BLaER1 treated with 17β-estradiol and CSF1 and Interleukin-3, amounts not matched to agents 10 nM and 100 nM (cell line): Measurements from ENCODE around the gene MAPKAPK5.

ENCODE experiments used
- H3K27ac ChIP-seq, 11 experiments: shearing (Covaris generic); formaldehyde crosslinking; 2 replicates each; pipeline ENCODE4 v1.8.1; 2022
- H3K27me3 ChIP-seq, 11 experiments: shearing (Covaris generic); formaldehyde crosslinking; 2 replicates each; pipeline ENCODE4 v1.8.1; 2022
- H3K36me3 ChIP-seq, 11 experiments: shearing (Covaris generic); formaldehyde crosslinking; 2 replicates each; pipeline ENCODE4 v1.8.1; 2022
- H3K4me1 ChIP-seq, 10 experiments: shearing (Covaris generic); formaldehyde crosslinking; 2 replicates each; pipeline ENCODE4 v1.8.1; 2022
- H3K4me2 ChIP-seq, 11 experiments: shearing (Covaris generic); formaldehyde crosslinking; 2 replicates each; pipeline ENCODE4 v1.8.1; 2022
- H3K4me3 ChIP-seq, 10 experiments: shearing (Covaris generic); formaldehyde crosslinking; 2 replicates each; pipeline ENCODE4 v1.8.1; 2022
- H3K9ac ChIP-seq, 11 experiments: shearing (Covaris generic); formaldehyde crosslinking; 2 replicates each; pipeline ENCODE4 v1.8.1; 2022
- H3K9me3 ChIP-seq, 11 experiments: shearing (Covaris generic); formaldehyde crosslinking; replicated peaks in 1 of 11; 2 replicates each; pipeline ENCODE4 v1.8.1; 2022
- H4K20me1 ChIP-seq, 11 experiments: shearing (Covaris generic); formaldehyde crosslinking; 2 replicates each; pipeline ENCODE4 v1.8.1; 2022
- Cebpa-rat ChIP-seq, 11 experiments: shearing (Covaris generic); IDR thresholded peaks; 2 replicates each; pipeline ENCODE4 v1.8.1; 2022

The MAPKAPK5 gene, protein sequence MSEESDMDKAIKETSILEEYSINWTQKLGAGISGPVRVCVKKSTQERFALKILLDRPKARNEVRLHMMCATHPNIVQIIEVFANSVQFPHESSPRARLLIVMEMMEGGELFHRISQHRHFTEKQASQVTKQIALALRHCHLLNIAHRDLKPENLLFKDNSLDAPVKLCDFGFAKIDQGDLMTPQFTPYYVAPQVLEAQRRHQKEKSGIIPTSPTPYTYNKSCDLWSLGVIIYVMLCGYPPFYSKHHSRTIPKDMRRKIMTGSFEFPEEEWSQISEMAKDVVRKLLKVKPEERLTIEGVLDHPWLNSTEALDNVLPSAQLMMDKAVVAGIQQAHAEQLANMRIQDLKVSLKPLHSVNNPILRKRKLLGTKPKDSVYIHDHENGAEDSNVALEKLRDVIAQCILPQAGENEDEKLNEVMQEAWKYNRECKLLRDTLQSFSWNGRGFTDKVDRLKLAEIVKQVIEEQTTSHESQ

DNA sequence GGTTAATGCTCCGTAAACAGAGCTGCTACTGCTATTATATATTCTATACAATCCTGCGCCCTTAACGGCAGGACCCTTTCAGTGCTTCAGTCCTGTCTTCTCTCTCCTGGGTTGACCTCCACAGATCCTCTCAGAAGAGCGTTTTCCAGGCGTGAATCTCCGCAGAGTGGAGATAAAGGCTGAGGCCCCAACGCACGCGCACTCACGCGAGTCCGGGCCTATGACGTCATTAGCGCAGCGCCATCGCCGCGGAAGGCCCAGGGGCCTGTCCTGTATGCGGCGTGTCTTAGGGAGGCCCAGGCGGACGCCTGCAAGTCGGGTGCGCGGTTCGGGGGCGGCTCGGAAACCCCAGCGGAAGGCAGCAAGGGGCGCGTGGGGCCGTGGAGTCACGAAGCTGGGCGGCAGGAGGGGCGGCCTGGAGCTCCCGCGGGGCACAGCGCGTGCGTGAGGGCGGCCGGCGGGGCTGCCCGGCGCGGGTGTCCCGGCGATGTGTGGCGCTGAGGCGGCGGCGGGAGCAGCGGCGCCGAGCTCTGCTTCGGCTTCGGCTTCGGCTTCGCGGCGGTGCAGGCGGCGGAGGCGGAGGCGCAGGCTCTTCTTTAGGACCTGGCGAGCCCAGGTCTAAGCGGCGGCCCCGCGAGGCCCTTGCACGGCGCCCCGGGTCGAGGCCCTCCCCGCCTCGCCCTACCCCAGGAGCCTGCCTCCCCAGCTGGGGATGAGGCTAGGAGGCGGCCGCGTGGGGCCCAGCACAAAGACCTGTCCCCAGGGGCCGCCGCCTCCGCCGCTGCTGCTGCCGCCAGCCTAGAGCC, at the start of gene MAPKAPK5:
TSS of gene MAPKAPK5 (plus strand) at position 479 of the 806 bp plus-strand sequence. CDS start 506 bp downstream, outside the sequence.
- Histone ChIP-seq H3K27ac (peak within 1 kb of the TSS; percentile 95 to 100 (median 98)), H3K4me1 (peaks cover 29 to 47% (median 38%) of the 10 kb centered on the region in 10 experiments), H4K20me1 (peaks cover 0 to 72% (median 39%) of the 10 kb centered on the region in 11 experiments; a peak in 18 of 22 replicates), H3K4me3 (peak within 1 kb of the TSS; percentile 91 to 100 (median 95)), H3K36me3 (peaks cover 25 to 58% (median 52%) of the 10 kb centered on the region in 11 experiments), H3K27me3 (no peaks in the 10 kb centered on the region), H3K9me3 (peaks cover 0 to 3% (median 0%) of the 10 kb centered on the region in 11 experiments; a peak in 1 of 22 replicates), H3K4me2 (peak within 1 kb of the TSS; percentile 93 to 99 (median 97)), H3K9ac (peak within 1 kb of the TSS; percentile 96 to 100 (median 99))
- no peak for TF ChIP-seq Cebpa-rat (IDR thresholded peaks at IDR 0.05)

DNA sequence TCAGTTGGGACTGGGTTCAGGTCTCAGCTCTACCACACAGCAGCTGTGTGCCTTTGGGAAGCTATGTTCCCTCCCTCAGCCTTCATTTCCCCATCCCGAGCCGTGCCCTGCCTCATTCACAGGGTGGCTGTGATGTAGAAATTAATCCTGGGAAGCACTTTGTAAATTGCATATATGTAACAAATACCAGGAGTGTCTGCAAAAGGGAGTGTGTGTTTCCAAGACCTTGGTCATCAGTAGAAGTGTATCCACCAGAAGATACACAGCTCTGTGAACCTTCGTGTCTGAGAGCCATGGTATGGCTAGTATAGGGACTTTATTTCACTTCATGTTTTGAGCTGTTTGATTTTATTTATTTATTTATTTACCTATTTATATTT, 49.2 kb upstream of the MAPKAPK5 start:
- Histone ChIP-seq H3K27ac (no peak overlapping the region), H4K20me1 (peaks cover 0 to 24% (median 0%) of the 10 kb centered on the region in 11 experiments; a peak in 2 of 22 replicates), H3K9me3 (no peaks in the 10 kb centered on the region), H3K4me2 (no peak overlapping the region), H3K4me1 (peaks cover 0 to 6% (median 0%) of the 10 kb centered on the region in 10 experiments; a peak in 4 of 20 replicates), H3K36me3 (peaks cover 0 to 88% (median 0%) of the 10 kb centered on the region in 11 experiments; a peak in 14 of 22 replicates), H3K27me3 (no peaks in the 10 kb centered on the region), H3K4me3 (no peak overlapping the region), H3K9ac (no peak overlapping the region)
- TF ChIP-seq Cebpa-rat (IDR thresholded peaks at IDR 0.05), result no peak

DNA sequence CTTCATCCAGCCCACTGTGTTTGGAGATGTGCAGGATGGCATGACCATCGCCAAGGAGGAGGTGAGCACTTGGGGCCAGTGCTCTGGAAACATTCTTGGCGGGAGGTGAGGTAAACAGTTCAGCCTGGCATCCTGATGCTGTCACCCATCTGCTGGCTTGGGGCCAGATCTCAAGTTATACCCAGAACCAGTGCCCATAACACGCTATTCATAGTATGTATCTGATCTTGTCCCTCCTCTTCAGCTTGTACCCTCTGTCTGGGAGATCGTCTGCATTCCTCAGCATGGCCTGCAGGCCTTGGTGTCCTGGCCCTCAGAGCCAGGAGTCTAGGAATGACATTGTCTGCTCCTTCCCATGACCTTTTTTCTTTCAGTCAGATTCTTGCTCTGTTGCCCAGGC, 43.8 kb upstream of the MAPKAPK5 start:
- TF ChIP-seq Cebpa-rat (IDR thresholded peaks at IDR 0.05), result no peak
- H3K9ac ChIP-seq, result no peak overlapping the region

DNA sequence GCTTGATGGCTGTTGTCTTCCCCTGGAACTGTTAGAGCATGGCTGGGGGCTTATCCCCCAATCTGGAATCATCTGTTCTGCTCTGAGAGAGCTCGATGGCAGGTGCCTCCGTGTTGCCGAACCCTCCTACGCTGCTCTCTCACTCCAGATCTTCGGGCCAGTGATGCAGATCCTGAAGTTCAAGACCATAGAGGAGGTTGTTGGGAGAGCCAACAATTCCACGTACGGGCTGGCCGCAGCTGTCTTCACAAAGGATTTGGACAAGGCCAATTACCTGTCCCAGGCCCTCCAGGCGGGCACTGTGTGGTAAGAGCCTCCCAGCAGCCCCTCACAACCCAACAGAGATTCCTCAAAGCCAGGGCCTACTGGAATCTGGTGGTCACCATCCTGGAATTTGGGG, 42.3 kb upstream of the MAPKAPK5 start:
- Histone ChIP-seq H3K27ac (no peak overlapping the region), H3K9ac (no peak overlapping the region), H3K9me3 (peaks cover 0 to 17% (median 8%) of the 10 kb centered on the region in 11 experiments; a peak in 5 of 22 replicates), H3K27me3 (no peaks in the 10 kb centered on the region), H3K4me2 (no peak overlapping the region), H3K4me3 (no peak overlapping the region), H3K36me3 (peaks cover 0 to 90% (median 12%) of the 10 kb centered on the region in 11 experiments; a peak in 16 of 22 replicates), H4K20me1 (no peaks in the 10 kb centered on the region), H3K4me1 (no peaks in the 10 kb centered on the region)
- TF ChIP-seq Cebpa-rat (IDR thresholded peaks at IDR 0.05), result no peak

More for the DNA sequence above, 43.8 kb upstream of the MAPKAPK5 start:
- H3K4me3 ChIP-seq, result no peak overlapping the region
- no peaks in the 10 kb centered on the region for H3K4me1 ChIP-seq
- no peak overlapping the region for H3K4me2 ChIP-seq
- peaks cover 0 to 6% (median 0%) of the 10 kb centered on the region in 11 experiments; a peak in 1 of 22 replicates for H4K20me1 ChIP-seq
- peaks cover 0 to 90% (median 12%) of the 10 kb centered on the region in 11 experiments; a peak in 16 of 22 replicates for H3K36me3 ChIP-seq
- no peaks in the 10 kb centered on the region for H3K27me3 ChIP-seq
- H3K27ac ChIP-seq, result no peak overlapping the region
- peaks cover 0 to 17% (median 8%) of the 10 kb centered on the region in 11 experiments; a peak in 5 of 22 replicates for H3K9me3 ChIP-seq

DNA sequence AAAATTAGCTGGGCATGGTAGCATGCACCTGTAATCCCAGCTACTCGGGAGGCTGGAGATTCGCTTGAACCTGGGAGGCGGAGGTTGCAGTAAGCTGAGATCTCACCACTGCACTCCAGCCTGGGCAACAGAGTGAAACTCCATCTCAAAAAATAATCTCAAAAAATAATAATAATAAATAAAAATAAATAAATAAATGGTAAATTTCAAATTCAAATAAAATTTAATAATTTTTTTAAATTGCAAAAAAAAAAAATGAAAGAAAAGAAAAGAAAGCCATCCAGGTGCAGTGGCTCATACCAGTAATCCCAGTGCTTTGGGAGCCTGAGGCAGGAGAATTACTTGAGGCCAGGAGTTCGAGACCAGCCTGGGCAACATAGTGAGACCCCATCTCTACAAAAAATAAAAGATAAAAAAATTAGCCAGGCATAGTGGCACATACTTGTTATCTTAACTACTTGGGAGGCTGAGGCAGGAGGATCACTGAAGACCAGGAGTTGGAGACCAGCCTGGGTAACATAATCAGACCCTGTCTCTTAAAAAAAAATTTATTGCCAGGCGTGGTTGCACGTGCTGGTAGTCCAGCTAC, 38.9 kb upstream of the MAPKAPK5 start:
- no peaks in the 10 kb centered on the region for H3K4me1 ChIP-seq
- no peak overlapping the region for H3K4me3 ChIP-seq
- H3K27me3 ChIP-seq, result no peaks in the 10 kb centered on the region
- no peak overlapping the region for H3K27ac ChIP-seq
- peaks cover 0 to 17% (median 8%) of the 10 kb centered on the region in 11 experiments; a peak in 5 of 22 replicates for H3K9me3 ChIP-seq
- TF ChIP-seq Cebpa-rat (IDR thresholded peaks at IDR 0.05), result no peak
- no peaks in the 10 kb centered on the region for H4K20me1 ChIP-seq
- peaks cover 0 to 90% (median 12%) of the 10 kb centered on the region in 11 experiments; a peak in 16 of 22 replicates for H3K36me3 ChIP-seq
- H3K9ac ChIP-seq, result no peak overlapping the region
- H3K4me2 ChIP-seq, result no peak overlapping the region

DNA sequence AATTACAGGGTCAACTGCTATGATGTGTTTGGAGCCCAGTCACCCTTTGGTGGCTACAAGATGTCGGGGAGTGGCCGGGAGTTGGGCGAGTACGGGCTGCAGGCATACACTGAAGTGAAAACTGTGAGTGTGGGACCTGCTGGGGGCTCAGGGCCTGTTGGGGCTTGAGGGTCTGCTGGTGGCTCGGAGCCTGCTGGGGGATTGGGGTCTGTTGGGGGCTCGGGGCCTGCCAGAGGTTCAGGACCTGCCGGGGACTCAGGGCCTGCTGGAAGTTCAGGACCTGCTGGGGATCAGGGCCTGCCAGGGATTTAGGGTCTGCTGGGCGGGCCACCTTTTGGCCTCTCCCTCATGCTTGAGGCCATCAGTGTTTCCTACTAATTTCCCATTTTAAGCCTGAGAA, 38.2 kb upstream of the MAPKAPK5 start:
- Histone ChIP-seq H4K20me1 (no peaks in the 10 kb centered on the region), H3K4me3 (no peak overlapping the region), H3K36me3 (peaks cover 0 to 85% (median 12%) of the 10 kb centered on the region in 11 experiments; a peak in 16 of 22 replicates), H3K27me3 (no peaks in the 10 kb centered on the region), H3K27ac (no peak overlapping the region), H3K9ac (no peak overlapping the region), H3K4me1 (no peaks in the 10 kb centered on the region), H3K9me3 (peaks cover 0 to 17% (median 8%) of the 10 kb centered on the region in 11 experiments; a peak in 5 of 22 replicates), H3K4me2 (no peak overlapping the region)
- no peak for TF ChIP-seq Cebpa-rat (IDR thresholded peaks at IDR 0.05)

DNA sequence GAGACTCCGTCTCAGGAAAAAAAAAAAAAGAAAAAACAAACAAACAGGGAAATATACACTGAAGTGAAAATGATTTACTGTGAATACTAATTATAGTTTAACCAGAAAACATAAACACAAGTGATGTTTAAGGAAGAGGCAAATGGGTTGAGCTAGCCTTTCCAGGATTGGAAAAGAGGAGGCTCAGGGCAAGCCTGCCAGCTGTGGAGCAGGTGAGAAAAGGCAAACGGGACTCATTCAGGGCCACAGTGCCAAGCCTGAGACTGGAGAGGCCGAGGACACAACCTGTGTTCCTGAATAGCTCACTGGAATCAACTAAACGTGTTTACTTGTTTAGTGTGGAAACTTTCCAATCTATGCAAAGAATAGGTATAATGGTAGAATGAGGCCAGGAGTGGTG, 35.7 kb upstream of the MAPKAPK5 start:
- no peaks in the 10 kb centered on the region for H4K20me1 ChIP-seq
- no peak for TF ChIP-seq Cebpa-rat (IDR thresholded peaks at IDR 0.05)

DNA sequence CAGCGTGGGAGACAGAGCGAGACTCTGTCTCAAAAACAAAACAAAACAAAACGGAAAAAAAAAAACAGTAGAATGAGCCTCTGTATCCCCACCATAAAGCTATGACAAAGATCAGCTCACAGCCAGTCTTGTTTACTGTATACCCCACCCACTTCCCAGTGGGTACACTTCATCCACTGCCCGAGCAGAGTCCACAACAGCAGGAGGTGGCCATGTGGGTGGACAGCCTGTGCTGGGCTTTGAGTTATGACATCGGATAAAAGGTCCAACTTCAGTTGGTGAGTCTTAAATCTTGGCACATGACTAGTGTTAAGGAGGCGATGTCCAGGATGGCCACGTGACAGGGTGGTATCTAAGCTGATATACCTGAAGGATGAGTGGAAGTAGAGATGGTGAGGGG, 34.8 kb upstream of the MAPKAPK5 start:
- TF ChIP-seq Cebpa-rat (IDR thresholded peaks at IDR 0.05), result no peak
- Histone ChIP-seq H3K9ac (no peak overlapping the region), H3K36me3 (peaks cover 0 to 75% (median 0%) of the 10 kb centered on the region in 11 experiments; a peak in 8 of 22 replicates)

More for the DNA sequence above, 35.7 kb upstream of the MAPKAPK5 start:
- H3K4me2 ChIP-seq, result no peak overlapping the region
- H3K36me3 ChIP-seq, result peaks cover 0 to 84% (median 0%) of the 10 kb centered on the region in 11 experiments; a peak in 9 of 22 replicates
- no peak overlapping the region for H3K4me3 ChIP-seq
- peaks cover 0 to 15% (median 1%) of the 10 kb centered on the region in 11 experiments; a peak in 5 of 22 replicates for H3K9me3 ChIP-seq
- no peak overlapping the region for H3K9ac ChIP-seq
- no peaks in the 10 kb centered on the region for H3K27me3 ChIP-seq
- no peaks in the 10 kb centered on the region for H3K4me1 ChIP-seq
- no peak overlapping the region for H3K27ac ChIP-seq

More for the DNA sequence above, 34.8 kb upstream of the MAPKAPK5 start:
- Histone ChIP-seq H3K27ac (no peak overlapping the region), H3K27me3 (no peaks in the 10 kb centered on the region), H3K9me3 (peaks cover 0 to 6% (median 0%) of the 10 kb centered on the region in 11 experiments; a peak in 3 of 22 replicates), H4K20me1 (no peaks in the 10 kb centered on the region), H3K4me3 (no peak overlapping the region), H3K4me1 (no peaks in the 10 kb centered on the region), H3K4me2 (no peak overlapping the region)
